GM19467 (cell line): ENCODE measurements around the gene PLOD2.

Source experiments
- ATAC-seq: cut with Tn5 transposase; IDR thresholded peaks from one replicate; pipeline ENCODE4 v1.9.1; 2021; ENCODE audit warnings: mild to moderate bottlenecking, moderate library complexity; ENCODE audit not compliant: unreplicated experiment

The PLOD2 gene

DNA sequence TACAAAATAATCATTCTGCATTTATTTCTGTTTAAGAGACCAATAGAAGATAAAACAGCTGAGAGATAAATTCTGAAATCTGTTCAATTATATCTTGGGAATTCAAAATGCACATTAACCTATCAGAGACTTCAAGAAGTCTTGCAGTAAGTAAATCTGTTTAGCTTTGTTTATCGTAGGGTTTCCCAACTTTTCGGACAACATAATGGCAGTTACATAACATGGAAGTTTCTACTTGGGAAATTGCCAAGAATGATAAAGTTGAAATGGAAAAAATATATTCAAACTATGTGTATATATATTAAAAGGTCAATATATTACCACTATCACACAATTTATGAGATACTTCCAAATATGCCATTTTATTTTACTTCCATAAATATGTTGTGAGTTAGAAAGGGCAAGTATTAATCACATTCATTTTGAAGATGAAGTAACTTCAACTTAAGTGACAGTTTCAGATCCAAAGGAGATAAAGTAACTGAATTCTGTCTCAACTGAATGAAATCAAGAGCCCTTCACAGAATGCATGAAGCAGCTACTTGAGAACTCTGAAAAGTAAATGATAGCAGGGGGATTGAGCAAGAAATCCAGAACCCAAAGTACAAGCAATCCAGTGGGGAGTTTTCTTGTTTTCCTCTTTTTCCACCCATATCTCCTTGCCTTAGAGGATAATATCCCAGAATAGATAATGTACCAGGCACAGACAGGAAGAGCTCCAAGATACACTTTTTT lies 108.8 kb downstream of the PLOD2 start:
- no peak for ATAC-seq

DNA sequence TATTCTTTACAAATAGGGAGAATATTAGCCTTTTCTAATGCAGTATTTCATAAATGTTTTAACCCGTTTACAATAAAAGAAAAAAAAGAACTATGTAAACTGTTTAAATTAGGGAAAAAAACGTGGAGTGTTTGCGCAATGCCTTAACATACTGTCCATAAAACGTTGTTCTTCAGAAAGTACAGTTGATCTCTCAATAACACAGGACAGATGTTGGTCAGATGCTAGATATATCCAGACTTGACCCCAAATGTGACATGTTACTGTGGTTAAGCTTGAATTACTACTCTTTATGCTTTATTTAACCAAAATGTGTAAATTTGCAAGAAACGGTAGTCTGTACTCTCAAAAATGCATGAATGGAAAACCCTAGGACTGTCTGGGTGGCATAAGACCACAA lies 110.3 kb downstream of the PLOD2 start:
- ATAC-seq, result no peak

DNA sequence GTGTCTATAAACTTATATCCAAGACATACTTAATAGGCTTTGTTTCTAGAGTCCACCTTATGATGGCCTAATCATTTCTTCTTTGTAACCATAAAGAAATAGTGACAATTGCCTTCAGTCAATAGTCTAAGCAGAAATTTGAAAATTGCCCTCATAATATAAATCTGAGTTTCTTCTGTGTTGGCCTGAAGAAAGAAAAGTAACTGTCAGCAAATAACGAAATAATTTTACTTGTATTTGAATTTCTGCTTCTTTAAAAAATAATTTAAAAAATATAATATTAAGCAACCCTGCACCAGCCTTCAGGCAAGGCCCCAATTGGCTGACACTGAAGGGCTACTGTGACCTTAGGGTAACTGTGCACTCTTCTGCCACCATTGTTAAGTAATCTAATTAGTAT lies 113.5 kb downstream of the PLOD2 start:
- ATAC-seq, result no peak

DNA sequence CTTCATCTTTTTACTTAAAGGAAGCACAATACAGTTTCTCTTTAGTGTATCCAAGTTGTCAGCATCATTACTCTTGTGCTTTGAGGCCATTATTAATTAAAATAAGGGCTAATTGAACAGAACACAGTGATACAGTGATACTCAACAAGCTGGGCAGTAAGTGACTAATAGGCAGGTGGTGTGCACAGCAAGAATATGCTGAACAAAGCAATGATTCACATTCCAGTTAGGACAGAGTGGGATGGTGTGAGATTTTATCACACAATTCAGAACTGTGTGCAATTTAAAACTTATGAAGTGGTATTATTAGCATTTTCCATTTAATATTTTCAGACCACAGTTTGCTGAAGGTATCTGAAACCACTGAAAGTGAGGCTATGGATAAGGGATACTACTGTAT lies 116.9 kb downstream of the PLOD2 start:
- no peak for ATAC-seq

DNA sequence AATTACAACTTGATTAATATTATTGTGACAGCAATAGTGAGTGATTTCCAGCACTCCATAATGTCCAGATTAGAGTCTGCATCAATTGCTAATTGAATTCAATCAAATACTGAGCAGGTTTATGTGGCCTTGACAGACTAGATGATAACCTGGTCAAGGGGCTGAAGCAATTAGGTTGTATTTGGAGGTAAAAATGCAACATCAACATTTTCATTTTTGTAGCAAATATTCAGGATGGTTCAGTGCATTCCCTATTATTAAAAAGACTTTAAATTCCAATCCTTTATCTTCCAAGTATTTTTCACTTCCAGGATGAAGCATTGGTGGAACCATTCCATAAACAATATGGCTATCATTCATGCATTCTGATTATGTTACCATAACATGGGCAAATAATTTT lies 120.4 kb downstream of the PLOD2 start:
- no peak for ATAC-seq

DNA sequence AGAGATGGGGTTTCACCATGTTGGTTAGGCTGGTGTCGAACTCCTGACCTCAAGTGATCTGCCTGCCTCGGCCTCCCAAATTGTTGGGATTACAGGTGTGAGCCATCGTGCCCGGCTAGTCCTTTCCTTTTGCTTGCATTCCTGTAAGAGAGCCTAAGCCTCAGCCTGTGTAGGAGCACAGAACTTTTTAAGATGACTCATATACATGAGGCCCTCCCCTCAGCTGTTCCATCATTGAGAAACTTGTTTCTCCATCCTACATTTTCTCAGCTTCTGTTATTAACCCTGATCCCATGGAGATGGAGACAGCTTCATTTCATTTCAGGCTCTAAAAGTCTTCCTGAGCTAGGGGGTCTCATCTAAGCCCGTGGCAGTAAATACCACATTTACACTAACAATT lies 123.3 kb downstream of the PLOD2 start:
- no peak for ATAC-seq

DNA sequence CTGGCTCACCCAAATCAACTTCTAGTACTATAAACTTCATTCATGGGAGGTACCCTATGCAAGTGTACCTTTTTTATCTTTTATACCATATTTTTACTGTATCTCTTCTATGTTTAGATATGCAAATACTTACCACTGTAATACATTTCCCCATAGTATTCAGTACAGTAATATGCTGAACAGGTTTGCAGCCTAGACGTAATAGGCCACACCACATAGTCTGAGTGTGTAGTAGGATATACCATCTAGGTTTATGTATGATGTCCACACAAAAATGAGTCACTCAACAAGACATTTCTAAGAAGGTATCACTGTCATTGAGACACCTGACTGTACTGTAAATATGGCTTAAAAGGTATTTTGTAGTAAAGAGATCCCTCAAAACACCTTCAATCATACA lies 124.7 kb downstream of the PLOD2 start:
- no peak for ATAC-seq

DNA sequence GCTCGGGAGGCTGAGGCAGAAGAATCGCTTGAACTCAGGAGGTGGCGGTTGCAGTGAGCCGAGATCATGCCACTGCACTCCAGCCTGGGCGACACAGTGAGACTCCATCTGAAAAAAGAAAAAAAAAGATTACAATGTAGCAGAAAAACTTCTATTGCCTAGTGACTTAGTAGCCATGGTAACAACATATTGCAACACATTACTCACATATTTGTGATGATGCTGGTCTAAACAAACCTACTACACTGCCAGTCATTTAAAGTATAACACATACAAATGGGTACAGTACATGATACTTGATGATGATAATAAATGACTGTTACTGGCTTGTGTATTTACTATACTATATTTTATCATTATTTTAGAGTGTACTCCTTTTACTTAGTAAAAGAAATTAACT lies 125.6 kb downstream of the PLOD2 start:
- no peak for ATAC-seq

DNA sequence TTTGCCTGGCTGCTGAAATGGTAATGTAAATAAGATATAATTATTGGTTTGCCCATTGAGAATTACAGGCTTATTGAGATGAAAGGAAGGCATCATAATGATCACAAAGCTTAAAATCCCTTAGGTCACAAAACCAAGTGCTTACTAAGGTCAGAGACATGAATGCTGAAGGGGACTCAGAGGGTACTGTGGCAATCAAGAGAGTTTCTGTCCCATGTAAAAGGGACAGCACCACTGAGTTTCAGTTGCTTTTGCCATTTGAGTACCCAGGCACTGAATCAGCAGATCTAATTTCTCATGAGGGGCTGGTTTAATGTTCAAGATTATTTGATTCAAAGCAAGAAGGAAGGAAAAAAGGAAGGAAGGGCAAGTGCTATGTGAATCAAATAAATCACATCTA lies 127.0 kb downstream of the PLOD2 start:
- ATAC-seq, result no peak

DNA sequence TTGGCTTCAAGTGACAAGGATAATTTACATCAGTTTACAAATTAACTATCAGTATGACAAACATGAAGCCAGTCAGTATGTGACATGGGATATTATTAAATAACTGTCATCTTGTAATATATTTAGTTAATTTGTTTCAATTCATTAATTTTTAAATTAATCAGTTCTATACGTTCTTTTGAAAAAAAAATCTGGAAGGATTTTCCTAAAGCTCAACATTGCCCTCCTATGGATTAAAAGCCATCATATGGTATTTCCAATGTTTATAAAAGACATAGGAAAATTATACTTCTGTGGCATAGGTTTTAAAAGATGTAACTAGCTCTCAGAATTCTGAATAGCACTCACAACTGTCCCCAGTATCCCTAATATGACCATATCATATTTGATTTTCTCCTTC lies 134.4 kb downstream of the PLOD2 start:
- no peak for ATAC-seq

DNA sequence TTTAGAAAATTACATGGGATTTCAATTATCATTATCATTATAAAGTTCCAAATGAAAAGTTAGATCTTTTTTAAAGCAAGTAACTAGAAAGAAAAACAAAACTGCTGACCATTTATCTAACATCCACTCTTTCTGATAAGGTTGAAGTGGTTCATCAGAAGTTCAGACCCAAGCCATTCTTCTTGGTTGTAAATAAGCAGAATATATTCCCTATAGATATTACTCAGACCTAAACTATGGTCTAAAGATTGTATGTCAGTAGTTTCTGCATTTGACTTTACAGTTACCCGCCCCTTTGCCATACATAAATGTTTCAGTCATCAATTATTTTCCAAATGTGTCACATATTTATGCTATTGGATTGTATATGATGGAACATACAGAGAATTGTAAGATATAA lies 136.7 kb downstream of the PLOD2 start:
- no peak for ATAC-seq

DNA sequence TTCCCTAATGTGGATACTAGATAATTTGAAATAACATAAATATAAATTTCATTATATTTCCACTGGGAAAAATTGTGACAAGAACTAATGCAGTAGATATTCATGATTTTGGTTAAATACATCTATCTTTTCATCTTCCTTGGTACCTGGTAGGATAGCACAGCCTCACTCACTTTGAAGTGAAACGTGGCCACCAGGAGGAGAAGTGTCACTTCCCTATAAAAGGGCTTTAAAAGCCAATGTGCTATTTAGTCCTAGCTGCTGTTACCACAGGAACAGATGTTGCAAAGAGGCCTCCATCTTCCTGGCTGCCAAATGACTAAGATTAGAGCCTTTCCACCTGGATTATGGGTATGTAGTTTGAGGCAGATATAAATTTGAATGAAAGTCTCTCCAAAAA lies 140.0 kb downstream of the PLOD2 start:
- ATAC-seq, result no peak

DNA sequence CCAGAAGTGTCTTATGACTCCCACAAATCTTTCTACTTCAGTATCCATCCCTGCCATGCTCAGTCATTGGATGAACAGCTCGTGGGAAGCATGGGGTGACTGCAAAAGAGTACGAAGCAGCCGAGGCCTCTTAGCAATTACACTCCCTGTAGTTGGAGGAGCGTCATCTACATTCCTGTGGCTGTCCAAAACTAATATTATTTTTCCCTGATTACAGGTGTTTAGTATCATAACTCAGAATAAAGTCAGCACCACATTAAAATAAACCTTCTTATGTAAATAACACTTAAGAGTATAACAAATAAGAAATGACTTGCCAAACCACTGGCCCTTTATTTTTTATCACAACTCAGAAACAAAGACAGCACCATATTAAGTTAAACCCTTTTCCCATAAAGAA lies 141.5 kb downstream of the PLOD2 start:
- no peak for ATAC-seq
